Activated T-cell treated with anti-CD3 and anti-CD28 coated beads, Interleukin-2, amount 50 U/mL, for 24 hours (primary cell): Measurements from ENCODE around the gene ROCK2.
"Not testable (repeated sequence)": the region's sequence is repeated elsewhere in the genome, so short reads cannot be mapped to it uniquely, and the experiment has no call there.

Source experiments
- DNase-seq: peaks from one replicate; pipeline ENCODE4 v3.0.0-alpha.2; 2020
- H3K27ac Mint-ChIP-seq: 2 replicates; pipeline ENCODE4 v1.8.0; 2020; ENCODE audit warnings: mild to moderate bottlenecking, mixed read lengths
- H3K27me3 Mint-ChIP-seq: 2 replicates; pipeline ENCODE4 v1.8.0; 2020; ENCODE audit warnings: mixed read lengths
- H3K36me3 Mint-ChIP-seq: 2 replicates; pipeline ENCODE4 v1.8.0; 2020; ENCODE audit warnings: low read depth, mixed read lengths
- H3K4me1 Mint-ChIP-seq: 2 replicates; pipeline ENCODE4 v1.8.0; 2020; ENCODE audit warnings: low read depth, mixed read lengths
- H3K4me3 Mint-ChIP-seq: 2 replicates; pipeline ENCODE4 v1.8.0; 2020; ENCODE audit warnings: mild to moderate bottlenecking, moderate library complexity, mixed read lengths
- H3K9me3 Mint-ChIP-seq: 2 replicates; pipeline ENCODE4 v1.8.0; 2020; ENCODE audit warnings: mixed read lengths

The ROCK2 gene

GRCh38 chr2:11241412-11242203, 102.8 kb downstream of the ROCK2 start:
- peaks cover 9% of the 10 kb centered on the region for H3K4me1 Mint-ChIP-seq
- no peak overlapping the region for H3K27ac Mint-ChIP-seq
- H3K9me3 Mint-ChIP-seq = no peaks in the 10 kb centered on the region
- peaks cover 16% of the 10 kb centered on the region for H3K36me3 Mint-ChIP-seq
- no peak overlapping the region for H3K4me3 Mint-ChIP-seq
- no peaks in the 10 kb centered on the region for H3K27me3 Mint-ChIP-seq
- no peak for DNase-seq

DNA sequence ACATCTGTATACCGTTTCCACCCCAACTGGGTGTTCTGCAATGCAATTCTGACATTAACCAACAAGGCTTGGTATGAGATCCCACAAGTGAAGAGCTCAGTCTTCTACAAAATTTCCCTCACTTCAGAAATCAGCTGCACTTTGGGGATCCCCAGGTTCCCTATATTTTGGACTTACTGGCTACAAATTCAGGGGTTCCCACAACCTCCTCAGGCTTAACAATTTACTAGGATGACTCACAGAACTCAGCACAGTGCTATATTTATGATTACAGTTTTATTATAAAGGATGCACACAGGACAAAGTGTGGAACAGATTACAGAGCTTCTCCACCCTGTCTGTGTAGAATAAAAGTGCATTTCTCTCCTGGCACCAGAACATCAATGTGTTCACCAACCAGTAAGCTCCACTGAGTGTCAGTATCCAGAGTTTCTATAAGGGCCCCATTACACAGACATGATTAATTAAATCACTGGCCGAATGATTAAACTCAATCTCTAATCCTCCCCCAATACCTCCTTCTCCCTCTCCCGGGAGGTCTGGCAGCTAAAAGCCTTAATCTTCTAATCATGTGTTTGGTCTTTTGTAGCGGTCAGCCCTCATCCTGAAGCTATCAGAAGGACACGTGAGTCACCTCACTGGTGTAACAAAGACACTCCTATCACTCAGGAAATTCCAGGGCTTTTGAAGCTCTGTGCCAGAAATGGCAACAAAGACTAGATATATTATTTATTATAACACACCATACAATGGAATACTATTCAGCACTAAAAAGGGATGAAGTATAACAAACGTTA, 104.6 kb downstream of the ROCK2 start:
- Mint-ChIP-seq H3K9me3 (no peaks in the 10 kb centered on the region), H3K36me3 (peaks cover 22% of the 10 kb centered on the region), H3K27ac (no peak overlapping the region), H3K27me3 (no peaks in the 10 kb centered on the region), H3K4me1 (peaks cover 16% of the 10 kb centered on the region), H3K4me3 (no peak overlapping the region)
- DNase-seq = no peak

DNA sequence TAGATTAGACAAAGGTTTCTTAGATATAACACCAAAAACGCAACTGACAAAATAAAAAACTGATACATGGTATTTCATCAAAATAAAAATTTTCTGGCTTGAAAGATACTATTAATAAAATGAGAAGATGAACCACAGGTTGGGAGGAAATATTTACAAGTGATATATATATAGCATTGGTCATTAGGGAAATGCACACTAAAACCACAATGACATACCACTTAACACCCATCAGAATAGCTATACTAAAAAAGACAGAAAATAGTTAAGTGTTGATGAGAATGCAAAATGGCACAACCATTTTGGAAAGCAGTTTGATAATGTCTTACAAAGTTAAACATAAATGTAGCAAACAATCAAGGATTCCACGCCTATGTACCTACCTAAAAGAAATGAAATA, 105.3 kb downstream of the ROCK2 start:
- H3K27ac Mint-ChIP-seq = no peak overlapping the region
- H3K4me3 Mint-ChIP-seq = no peak overlapping the region
- no peak for DNase-seq

DNA sequence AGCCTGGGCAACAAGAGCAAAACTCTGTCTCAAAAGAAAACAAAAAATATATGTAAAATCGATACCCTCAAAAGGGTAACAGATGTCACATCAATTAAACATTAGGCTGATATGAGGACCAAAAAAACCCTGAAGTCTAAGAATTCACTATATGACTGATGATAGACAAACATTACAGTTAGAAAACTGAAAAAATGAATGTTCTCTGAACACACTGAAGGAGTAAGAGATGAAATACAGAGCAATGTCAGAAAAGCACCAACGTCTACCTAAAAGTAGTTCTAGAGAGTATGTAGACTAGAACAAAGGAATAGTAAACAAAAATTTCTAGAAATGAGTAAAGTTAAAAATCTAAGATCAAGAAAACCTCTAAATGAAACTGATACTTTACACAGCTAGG, 107.3 kb downstream of the ROCK2 start:
- peaks cover 16% of the 10 kb centered on the region for H3K4me1 Mint-ChIP-seq
- no peaks in the 10 kb centered on the region for H3K27me3 Mint-ChIP-seq
- no peaks in the 10 kb centered on the region for H3K9me3 Mint-ChIP-seq
- peak overlapping the region; percentile 28 for H3K27ac Mint-ChIP-seq
- peaks cover 9% of the 10 kb centered on the region for H3K36me3 Mint-ChIP-seq
- H3K4me3 Mint-ChIP-seq = no peak overlapping the region
- no peak for DNase-seq

More for the DNA sequence above, 105.3 kb downstream of the ROCK2 start:
- Mint-ChIP-seq H3K4me1 (peaks cover 16% of the 10 kb centered on the region), H3K27me3 (no peaks in the 10 kb centered on the region), H3K9me3 (no peaks in the 10 kb centered on the region), H3K36me3 (peaks cover 22% of the 10 kb centered on the region)

DNA sequence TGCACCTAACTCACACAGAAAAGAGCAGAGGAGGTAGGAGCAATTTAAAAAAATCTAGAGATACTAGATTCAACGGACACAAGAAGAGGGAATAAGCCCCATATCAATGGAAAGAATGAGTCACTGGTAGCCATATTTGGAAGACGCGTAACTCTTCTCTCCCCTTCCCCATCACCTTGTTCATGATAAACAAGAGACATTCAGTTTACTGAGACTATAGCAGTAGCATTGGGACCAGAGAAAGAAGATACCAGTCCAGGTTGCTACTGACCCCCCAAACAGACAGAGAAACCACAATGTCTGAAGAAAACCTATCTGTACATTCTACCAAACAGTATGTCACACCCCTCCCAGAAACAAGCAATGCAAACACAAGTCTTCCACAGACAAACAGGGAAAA, 108.1 kb downstream of the ROCK2 start:
- no peaks in the 10 kb centered on the region for H3K27me3 Mint-ChIP-seq
- H3K9me3 Mint-ChIP-seq = no peaks in the 10 kb centered on the region
- peak overlapping the region; percentile 10 for H3K27ac Mint-ChIP-seq
- H3K36me3 Mint-ChIP-seq = peaks cover 6% of the 10 kb centered on the region
- DNase-seq = no peak
- H3K4me3 Mint-ChIP-seq = no peak overlapping the region
- H3K4me1 Mint-ChIP-seq = peaks cover 16% of the 10 kb centered on the region

GRCh38 chr2:11235583-11235982, 108.9 kb downstream of the ROCK2 start:
- no peak for DNase-seq
- Mint-ChIP-seq H3K4me1 (peaks cover 16% of the 10 kb centered on the region), H3K36me3 (peaks cover 6% of the 10 kb centered on the region), H3K27ac (no peak overlapping the region), H3K9me3 (no peaks in the 10 kb centered on the region), H3K4me3 (no peak overlapping the region), H3K27me3 (no peaks in the 10 kb centered on the region)

- H3K36me3 Mint-ChIP-seq = peaks cover 6% of the 10 kb centered on the region
- H3K4me1 Mint-ChIP-seq = peaks cover 14% of the 10 kb centered on the region
- no peaks in the 10 kb centered on the region for H3K27me3 Mint-ChIP-seq
- no peak for DNase-seq
- no peaks in the 10 kb centered on the region for H3K9me3 Mint-ChIP-seq
- no peak overlapping the region for H3K4me3 Mint-ChIP-seq
- no peak overlapping the region for H3K27ac Mint-ChIP-seq
These were observed 110.1 kb downstream of the ROCK2 start for GRCh38 chr2:11234309-11234708.

DNA sequence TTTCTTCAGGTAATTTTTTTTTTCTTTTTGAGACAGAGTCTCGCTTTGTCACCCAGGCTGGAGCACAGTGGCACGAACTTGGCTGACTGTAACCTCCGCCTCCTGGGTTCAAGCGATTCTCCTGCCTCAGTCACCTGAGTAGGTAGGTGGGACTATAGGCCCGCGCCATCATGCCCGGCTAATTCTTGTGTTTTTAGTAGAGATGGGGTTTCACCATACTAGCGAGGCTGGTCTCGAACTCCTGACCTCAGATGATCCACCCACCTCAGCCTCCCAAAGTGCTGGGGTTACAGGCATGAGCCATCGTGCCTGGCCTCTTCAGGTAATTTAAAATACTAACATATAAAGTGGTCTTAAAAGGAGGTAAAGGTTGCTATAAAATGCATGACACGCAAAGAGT, 113.2 kb downstream of the ROCK2 start:
- H3K4me1 Mint-ChIP-seq, H3K4me3 Mint-ChIP-seq, DNase-seq, H3K9me3 Mint-ChIP-seq, H3K27me3 Mint-ChIP-seq, H3K36me3 Mint-ChIP-seq, H3K27ac Mint-ChIP-seq: not testable (repeated sequence)

- Mint-ChIP-seq H3K36me3 (peaks cover 15% of the 10 kb centered on the region), H3K27me3 (no peaks in the 10 kb centered on the region), H3K4me1 (no peaks in the 10 kb centered on the region), H3K27ac (no peak overlapping the region), H3K4me3 (no peak overlapping the region), H3K9me3 (no peaks in the 10 kb centered on the region)
- no peak for DNase-seq
These were observed 115.7 kb downstream of the ROCK2 start for GRCh38 chr2:11228692-11229091.

DNA sequence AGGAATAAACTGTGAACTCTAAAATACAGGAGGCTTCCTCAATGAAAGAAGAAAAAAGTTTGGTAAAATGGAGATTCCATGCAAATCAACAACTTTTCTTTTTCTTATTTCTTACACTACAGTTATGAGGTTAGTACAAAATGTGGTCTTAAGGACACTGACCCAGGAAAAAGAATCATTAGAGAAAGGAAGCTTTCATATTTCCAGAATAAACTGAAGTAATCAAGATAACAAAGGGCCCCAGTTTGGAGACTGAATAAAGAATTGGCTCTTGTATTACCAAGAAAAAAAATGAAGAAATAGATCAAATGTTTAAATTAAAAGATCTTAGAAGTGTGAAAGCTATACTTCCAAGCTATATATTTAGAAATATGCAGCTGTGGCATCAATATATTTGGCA, 116.8 kb downstream of the ROCK2 start:
- H3K9me3 Mint-ChIP-seq = no peaks in the 10 kb centered on the region
- H3K36me3 Mint-ChIP-seq = peaks cover 24% of the 10 kb centered on the region
- no peak overlapping the region for H3K27ac Mint-ChIP-seq
- no peaks in the 10 kb centered on the region for H3K27me3 Mint-ChIP-seq
- H3K4me3 Mint-ChIP-seq = no peak overlapping the region
- no peaks in the 10 kb centered on the region for H3K4me1 Mint-ChIP-seq
- no peak for DNase-seq

GRCh38 chr2:11224887-11225286, 119.5 kb downstream of the ROCK2 start:
- no peaks in the 10 kb centered on the region for H3K4me1 Mint-ChIP-seq
- H3K27ac Mint-ChIP-seq = no peak overlapping the region
- no peak overlapping the region for H3K4me3 Mint-ChIP-seq
- no peaks in the 10 kb centered on the region for H3K27me3 Mint-ChIP-seq
- no peaks in the 10 kb centered on the region for H3K9me3 Mint-ChIP-seq
- no peak for DNase-seq
- peaks cover 33% of the 10 kb centered on the region for H3K36me3 Mint-ChIP-seq

DNA sequence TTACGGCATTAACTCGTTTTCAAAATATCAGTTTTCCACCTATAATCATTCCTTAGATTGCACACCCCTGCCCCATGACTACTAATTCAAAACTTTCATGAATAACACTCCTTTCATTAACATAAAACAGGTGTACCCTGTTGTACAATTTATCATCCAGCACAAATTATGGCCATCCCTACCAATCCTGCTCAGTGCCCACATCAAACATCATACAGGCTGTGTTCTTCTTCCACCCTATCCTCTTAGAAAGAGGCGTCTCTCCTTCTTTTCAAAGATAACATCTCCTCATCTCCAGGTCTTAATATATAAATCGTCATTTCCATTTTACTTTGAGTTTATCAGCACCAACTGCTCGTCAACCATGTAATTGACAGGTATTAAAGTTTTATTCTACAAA, 121.6 kb downstream of the ROCK2 start:
- no peak for DNase-seq
- H3K27me3 Mint-ChIP-seq = no peaks in the 10 kb centered on the region
- H3K4me3 Mint-ChIP-seq = no peak overlapping the region
- no peaks in the 10 kb centered on the region for H3K9me3 Mint-ChIP-seq
- no peak overlapping the region for H3K27ac Mint-ChIP-seq
- H3K36me3 Mint-ChIP-seq = peaks cover 49% of the 10 kb centered on the region
- H3K4me1 Mint-ChIP-seq = no peaks in the 10 kb centered on the region

- peaks cover 63% of the 10 kb centered on the region for H3K36me3 Mint-ChIP-seq
These were observed 124.0 kb downstream of the ROCK2 start for GRCh38 chr2:11220445-11220844.

GRCh38 chr2:11215407-11215806, 129.0 kb downstream of the ROCK2 start:
- DNase-seq = no peak
- Mint-ChIP-seq H3K4me1 (no peaks in the 10 kb centered on the region), H3K27me3 (no peaks in the 10 kb centered on the region), H3K36me3 (peaks cover 85% of the 10 kb centered on the region), H3K9me3 (no peaks in the 10 kb centered on the region), H3K27ac (no peak overlapping the region), H3K4me3 (no peak overlapping the region)

More at GRCh38 chr2:11220445-11220844, 124.0 kb downstream of the ROCK2 start:
- no peaks in the 10 kb centered on the region for H3K9me3 Mint-ChIP-seq
- no peaks in the 10 kb centered on the region for H3K27me3 Mint-ChIP-seq
- no peak overlapping the region for H3K27ac Mint-ChIP-seq
- no peaks in the 10 kb centered on the region for H3K4me1 Mint-ChIP-seq
- no peak for DNase-seq
- no peak overlapping the region for H3K4me3 Mint-ChIP-seq

- H3K27ac Mint-ChIP-seq = no peak overlapping the region
- H3K4me3 Mint-ChIP-seq = no peak overlapping the region
- H3K4me1 Mint-ChIP-seq = no peaks in the 10 kb centered on the region
- DNase-seq = no peak
- H3K36me3 Mint-ChIP-seq = peaks cover 87% of the 10 kb centered on the region
- H3K9me3 Mint-ChIP-seq = no peaks in the 10 kb centered on the region
- H3K27me3 Mint-ChIP-seq = no peaks in the 10 kb centered on the region
These were observed 129.7 kb downstream of the ROCK2 start for GRCh38 chr2:11214770-11215169.
